Sigmoid colon (tissue), 4 donors: ENCODE data around the gene MED29.

ENCODE experiments used
- EP300 ChIP-seq, 4 donors: sonication (generic); formaldehyde crosslinking; IDR thresholded peaks; one replicate each; pipeline ENCODE4 v1.6.1; 2017; ENCODE audit warnings: antibody characterized with exemption in 4 of 4
- TF ChIP-seq, protein P1 (sequence below), 4 experiments: fragments of 450-650 bp in 3 of 4; fragments of 200-600 bp in 1 of 4; IDR thresholded peaks; one replicate each; pipeline ENCODE4 v1.5.1; 2016 to 2019; ENCODE audit warnings: antibody characterized with exemption in 4 of 4, mild to moderate bottlenecking in 3 of 4, moderate library complexity in 2 of 4

- TF ChIP-seq, protein P1, sequence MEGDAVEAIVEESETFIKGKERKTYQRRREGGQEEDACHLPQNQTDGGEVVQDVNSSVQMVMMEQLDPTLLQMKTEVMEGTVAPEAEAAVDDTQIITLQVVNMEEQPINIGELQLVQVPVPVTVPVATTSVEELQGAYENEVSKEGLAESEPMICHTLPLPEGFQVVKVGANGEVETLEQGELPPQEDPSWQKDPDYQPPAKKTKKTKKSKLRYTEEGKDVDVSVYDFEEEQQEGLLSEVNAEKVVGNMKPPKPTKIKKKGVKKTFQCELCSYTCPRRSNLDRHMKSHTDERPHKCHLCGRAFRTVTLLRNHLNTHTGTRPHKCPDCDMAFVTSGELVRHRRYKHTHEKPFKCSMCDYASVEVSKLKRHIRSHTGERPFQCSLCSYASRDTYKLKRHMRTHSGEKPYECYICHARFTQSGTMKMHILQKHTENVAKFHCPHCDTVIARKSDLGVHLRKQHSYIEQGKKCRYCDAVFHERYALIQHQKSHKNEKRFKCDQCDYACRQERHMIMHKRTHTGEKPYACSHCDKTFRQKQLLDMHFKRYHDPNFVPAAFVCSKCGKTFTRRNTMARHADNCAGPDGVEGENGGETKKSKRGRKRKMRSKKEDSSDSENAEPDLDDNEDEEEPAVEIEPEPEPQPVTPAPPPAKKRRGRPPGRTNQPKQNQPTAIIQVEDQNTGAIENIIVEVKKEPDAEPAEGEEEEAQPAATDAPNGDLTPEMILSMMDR (IDR thresholded peaks at IDR 0.05): no peak
- TF ChIP-seq EP300 (IDR thresholded peaks at IDR 0.05): no peak
Measured at GRCh38 chr19:39423258-39424086, 32.3 kb downstream of the MED29 start.
